Hepatocyte (in vitro differentiated cells): Measurements from ENCODE around the gene PSMG2.

Source experiments
- CTCF ChIP-seq: fragments of 200-600 bp; sonication (generic); IDR thresholded peaks from 2 replicates; pipeline ENCODE4 v1.5.1; 2016; ENCODE audit warnings: antibody characterized with exemption, mild to moderate bottlenecking; ENCODE audit not compliant: poor library complexity
- EZH2phosphoT487 ChIP-seq: fragments of 200-600 bp; sonication (generic); IDR thresholded peaks from one replicate; pipeline ENCODE4 v1.6.1; 2018; ENCODE audit warnings: antibody characterized with exemption, mild to moderate bottlenecking, low read depth, moderate library complexity; ENCODE audit not compliant: unreplicated experiment, severe bottlenecking

GRCh38 chr18:12742453-12742852, 39.6 kb downstream of the PSMG2 start:
- TF ChIP-seq CTCF (no peak), EZH2phosphoT487 (no peak)
